ENCODE measurements around the gene MYCBP2.
"Not testable (repeated sequence)": the region's sequence is repeated elsewhere in the genome, so short reads cannot be mapped to it uniquely, and the experiment has no call there.

The MYCBP2 gene

GRCh38 chr13:77291774-77292173, 35.1 kb downstream of the MYCBP2 start:
- no peak for DNase-seq (ENCODE audit: low read depth in 2 of 2)

GRCh38 chr13:77290342-77290741, 36.6 kb downstream of the MYCBP2 start:
- DNase-seq (ENCODE audit: low read depth in 2 of 2), result no peak

GRCh38 chr13:77289851-77290250, 37.0 kb downstream of the MYCBP2 start:
- DNase-seq (ENCODE audit: low read depth in 2 of 2), result no peak

- not testable (repeated sequence) for DNase-seq (ENCODE audit: low read depth in 2 of 2)
Observed at GRCh38 chr13:77285632-77286031, 41.3 kb downstream of the MYCBP2 start.

GRCh38 chr13:77285098-77285497, 41.8 kb downstream of the MYCBP2 start:
- no peak for DNase-seq (ENCODE audit: low read depth in 2 of 2)

- DNase-seq (ENCODE audit: low read depth in 2 of 2), result no peak
Observed at GRCh38 chr13:77274126-77274525, 52.8 kb downstream of the MYCBP2 start.

GRCh38 chr13:77269141-77269540, 57.8 kb downstream of the MYCBP2 start:
- DNase-seq (ENCODE audit: low read depth in 2 of 2), result no peak

GRCh38 chr13:77267362-77267761, 59.5 kb downstream of the MYCBP2 start:
- DNase-seq (ENCODE audit: low read depth in 2 of 2), result no peak

- no peak for DNase-seq (ENCODE audit: low read depth in 2 of 2)
Observed at GRCh38 chr13:77265336-77265735, 61.6 kb downstream of the MYCBP2 start.

GRCh38 chr13:77262198-77262597, 64.7 kb downstream of the MYCBP2 start:
- DNase-seq (ENCODE audit: low read depth in 2 of 2), result no peak

GRCh38 chr13:77250975-77251374, 75.9 kb downstream of the MYCBP2 start:
- no peak for DNase-seq (ENCODE audit: low read depth in 2 of 2)

- not testable (repeated sequence) for DNase-seq (ENCODE audit: low read depth in 2 of 2)
Observed at GRCh38 chr13:77245224-77245623, 81.7 kb downstream of the MYCBP2 start.

GRCh38 chr13:77239312-77239711, 87.6 kb downstream of the MYCBP2 start:
- DNase-seq (ENCODE audit: low read depth in 2 of 2), result no peak

- no peak for DNase-seq (ENCODE audit: low read depth in 2 of 2)
Observed at GRCh38 chr13:77235456-77236022, 91.4 kb downstream of the MYCBP2 start.

GRCh38 chr13:77233159-77233558, 93.7 kb downstream of the MYCBP2 start:
- no peak for DNase-seq (ENCODE audit: low read depth in 2 of 2)

- DNase-seq (ENCODE audit: low read depth in 2 of 2), result no peak
Observed at GRCh38 chr13:77230560-77230959, 96.3 kb downstream of the MYCBP2 start.

- no peak for DNase-seq (ENCODE audit: low read depth in 2 of 2)
Observed at GRCh38 chr13:77225946-77226345, 100.9 kb downstream of the MYCBP2 start.

- DNase-seq (ENCODE audit: low read depth in 2 of 2), result no peak
Observed at GRCh38 chr13:77222909-77223308, 104.0 kb downstream of the MYCBP2 start.

- DNase-seq (ENCODE audit: low read depth in 2 of 2), result no peak
Observed at GRCh38 chr13:77222000-77222690, 104.7 kb downstream of the MYCBP2 start.

GRCh38 chr13:77219401-77219800, 107.5 kb downstream of the MYCBP2 start:
- no peak for DNase-seq (ENCODE audit: low read depth in 2 of 2)

GRCh38 chr13:77218274-77218673, 108.6 kb downstream of the MYCBP2 start:
- no peak for DNase-seq (ENCODE audit: low read depth in 2 of 2)

GRCh38 chr13:77215543-77215942, 111.4 kb downstream of the MYCBP2 start:
- DNase-seq (ENCODE audit: low read depth in 2 of 2), result no peak

- no peak for DNase-seq (ENCODE audit: low read depth in 2 of 2)
Observed at GRCh38 chr13:77213644-77214043, 113.2 kb downstream of the MYCBP2 start.

- DNase-seq (ENCODE audit: low read depth in 2 of 2), result no peak
Observed at GRCh38 chr13:77207943-77208342, 119.0 kb downstream of the MYCBP2 start.

Data from stimulated activated CD4-positive, alpha-beta T cell treated with anti-CD3 and anti-CD28 coated beads, Interleukin-1b, Interleukin-23, amount 100 ng/mL, for 1 hour (primary cell).